GM18526 (cell line): Measurements from ENCODE around the gene ACO2.

Experiments used
- POLR2A ChIP-seq: IDR thresholded peaks from 3 replicates; pipeline ENCODE4 v1.6.1; 2011; ENCODE audit not compliant: insufficient read length; ENCODE audit errors: extremely low read depth

ACO2 gene

GRCh38 chr22:41507330-41508063, 38.6 kb downstream of the ACO2 start:
- no peak for TF ChIP-seq POLR2A

GRCh38 chr22:41508770-41509170, 39.9 kb downstream of the ACO2 start:
- TF ChIP-seq POLR2A, result no peak

GRCh38 chr22:41511521-41511968, 42.6 kb downstream of the ACO2 start:
- TF ChIP-seq POLR2A, result no peak

GRCh38 chr22:41512421-41513194, 43.7 kb downstream of the ACO2 start:
- TF ChIP-seq POLR2A, result no peak

GRCh38 chr22:41513391-41513790, 44.5 kb downstream of the ACO2 start:
- TF ChIP-seq POLR2A, result no peak

GRCh38 chr22:41516462-41516861, 47.5 kb downstream of the ACO2 start:
- TF ChIP-seq POLR2A, result no peak

GRCh38 chr22:41517172-41518047, 48.5 kb downstream of the ACO2 start:
- TF ChIP-seq POLR2A, result no peak

GRCh38 chr22:41518048-41518347, 49.1 kb downstream of the ACO2 start:
- no peak for TF ChIP-seq POLR2A

GRCh38 chr22:41521126-41521525, 52.2 kb downstream of the ACO2 start:
- no peak for TF ChIP-seq POLR2A

- TF ChIP-seq POLR2A, result no peak
These were observed 53.9 kb downstream of the ACO2 start for GRCh38 chr22:41522813-41523212.

GRCh38 chr22:41523464-41524221, 54.7 kb downstream of the ACO2 start:
- no peak for TF ChIP-seq POLR2A

- TF ChIP-seq POLR2A, result no peak
These were observed 55.3 kb downstream of the ACO2 start for GRCh38 chr22:41524251-41524661.

GRCh38 chr22:41524809-41525449, 56.0 kb downstream of the ACO2 start:
- TF ChIP-seq POLR2A, result no peak

- no peak for TF ChIP-seq POLR2A
These were observed 56.7 kb downstream of the ACO2 start for GRCh38 chr22:41525450-41526225.
